Osteocyte (in vitro differentiated cells): ENCODE results near the gene ABCA5. TPM values are rescaled to one million over a fixed set of nuclear protein-coding genes. Genes with fewer than 3 reads are reported as not detected.

ENCODE experiments used
- DNase-seq: peaks from one replicate; pipeline ENCODE4 v3.0.0; 2021; ENCODE audit warnings: mixed read lengths; ENCODE audit not compliant: unreplicated experiment; ENCODE audit errors: extremely low spot score
- H3K27ac Mint-ChIP-seq: one replicate; pipeline ENCODE4 v1.8.0; 2021; ENCODE audit warnings: mild to moderate bottlenecking, mixed read lengths; ENCODE audit not compliant: unreplicated experiment
- H3K27me3 Mint-ChIP-seq: one replicate; pipeline ENCODE4 v1.8.0; 2021; ENCODE audit warnings: mixed read lengths; ENCODE audit not compliant: unreplicated experiment
- H3K36me3 Mint-ChIP-seq: one replicate; pipeline ENCODE4 v1.8.0; 2021; ENCODE audit warnings: mixed read lengths; ENCODE audit not compliant: unreplicated experiment
- H3K4me1 Mint-ChIP-seq: one replicate; pipeline ENCODE4 v1.8.0; 2021; ENCODE audit warnings: mixed read lengths; ENCODE audit not compliant: unreplicated experiment
- H3K4me3 Mint-ChIP-seq: one replicate; pipeline ENCODE4 v1.8.0; 2021; ENCODE audit warnings: mild to moderate bottlenecking, moderate library complexity, mixed read lengths; ENCODE audit not compliant: unreplicated experiment
- H3K9me3 Mint-ChIP-seq: one replicate; pipeline ENCODE4 v1.8.0; 2021; ENCODE audit warnings: mixed read lengths; ENCODE audit not compliant: unreplicated experiment
- CTCF ChIP-seq: fragments of 200-600 bp; sonication (generic); IDR thresholded peaks from 2 replicates; pipeline ENCODE4 v1.5.0; 2021; ENCODE audit warnings: antibody characterized with exemption, mild to moderate bottlenecking, moderate library complexity
- total RNA-seq: library from RNA; stranded (reverse); gene quantifications from 2 replicates; pipeline ENCODE4 v1.2.1, GENCODE V29; 2021

The ABCA5 gene
- total RNA-seq, 1 donor from 2014 or later = 15.9 TPM

DNA sequence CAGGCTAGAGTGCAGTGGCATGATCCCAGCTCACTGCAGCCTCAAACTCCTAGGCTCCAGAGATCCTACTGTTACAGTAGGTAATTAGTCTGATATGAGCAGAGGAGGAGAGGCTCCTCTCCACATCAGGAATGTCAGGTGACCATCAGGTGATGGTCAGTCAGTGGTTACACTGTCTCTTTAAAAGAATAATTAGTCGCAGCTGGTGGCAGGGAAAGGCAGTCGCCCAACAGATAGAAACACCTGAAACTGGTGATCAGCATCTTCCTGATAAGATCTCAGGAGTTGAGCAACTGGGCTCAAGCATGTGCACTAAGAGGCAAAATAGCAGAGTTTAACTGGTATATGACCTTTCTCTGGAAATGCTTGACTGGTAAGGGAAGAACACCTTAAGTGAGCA, 21.5 kb upstream of the ABCA5 start:
- no peak overlapping the region for H3K27ac Mint-ChIP-seq
- H3K4me1 Mint-ChIP-seq = no peaks in the 10 kb centered on the region
- no peaks in the 10 kb centered on the region for H3K9me3 Mint-ChIP-seq
- no peaks in the 10 kb centered on the region for H3K36me3 Mint-ChIP-seq
- peaks cover 16% of the 10 kb centered on the region for H3K27me3 Mint-ChIP-seq
- no peak for TF ChIP-seq CTCF
- no peak overlapping the region for H3K4me3 Mint-ChIP-seq
- DNase-seq = no peak

DNA sequence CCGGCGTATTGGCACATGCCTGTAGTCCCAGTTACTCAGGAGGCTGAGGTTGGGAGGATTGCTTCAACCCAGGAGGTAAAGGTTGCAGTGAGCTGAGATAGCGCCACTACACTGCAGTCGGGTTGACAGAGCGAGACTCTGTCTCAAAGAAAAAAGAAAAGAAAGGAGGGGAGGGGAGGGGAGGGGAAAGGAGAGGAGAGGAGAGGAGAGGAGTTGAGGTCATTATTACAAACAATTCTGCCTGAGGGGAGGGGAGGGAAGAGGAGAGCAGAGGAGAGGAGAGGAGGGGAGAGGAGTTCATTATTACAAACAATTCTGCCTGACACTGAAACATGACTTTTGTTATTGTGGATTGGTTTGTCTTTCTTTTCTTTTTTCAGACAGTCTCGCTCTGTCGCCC, 19.8 kb upstream of the ABCA5 start:
- H3K9me3 Mint-ChIP-seq = no peaks in the 10 kb centered on the region
- no peak overlapping the region for H3K4me3 Mint-ChIP-seq
- H3K4me1 Mint-ChIP-seq = peaks cover 3% of the 10 kb centered on the region
- DNase-seq = no peak
- H3K36me3 Mint-ChIP-seq = no peaks in the 10 kb centered on the region
- H3K27me3 Mint-ChIP-seq = peaks cover 6% of the 10 kb centered on the region
- no peak for TF ChIP-seq CTCF
- H3K27ac Mint-ChIP-seq = no peak overlapping the region

DNA sequence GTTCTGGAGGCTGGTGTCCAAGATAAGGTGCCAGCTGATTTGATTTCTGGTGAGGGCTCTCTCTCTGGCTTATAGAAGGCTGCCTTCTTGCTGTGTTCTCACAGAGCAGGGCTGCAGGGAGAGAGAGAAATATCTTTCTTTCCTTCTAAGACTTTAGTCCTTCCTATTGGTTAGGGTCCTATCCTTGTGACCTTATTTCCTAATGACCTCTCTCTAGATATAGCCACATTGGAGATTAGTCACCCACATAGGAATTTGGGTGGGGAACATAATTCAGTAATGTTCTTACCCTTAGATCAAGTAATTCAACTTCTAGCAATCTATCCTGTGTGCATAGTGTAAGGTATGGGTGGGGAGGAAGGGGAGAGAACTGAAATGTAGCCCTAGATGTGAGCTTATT, 18.0 kb upstream of the ABCA5 start:
- TF ChIP-seq CTCF = no peak
- no peaks in the 10 kb centered on the region for H3K9me3 Mint-ChIP-seq

DNA sequence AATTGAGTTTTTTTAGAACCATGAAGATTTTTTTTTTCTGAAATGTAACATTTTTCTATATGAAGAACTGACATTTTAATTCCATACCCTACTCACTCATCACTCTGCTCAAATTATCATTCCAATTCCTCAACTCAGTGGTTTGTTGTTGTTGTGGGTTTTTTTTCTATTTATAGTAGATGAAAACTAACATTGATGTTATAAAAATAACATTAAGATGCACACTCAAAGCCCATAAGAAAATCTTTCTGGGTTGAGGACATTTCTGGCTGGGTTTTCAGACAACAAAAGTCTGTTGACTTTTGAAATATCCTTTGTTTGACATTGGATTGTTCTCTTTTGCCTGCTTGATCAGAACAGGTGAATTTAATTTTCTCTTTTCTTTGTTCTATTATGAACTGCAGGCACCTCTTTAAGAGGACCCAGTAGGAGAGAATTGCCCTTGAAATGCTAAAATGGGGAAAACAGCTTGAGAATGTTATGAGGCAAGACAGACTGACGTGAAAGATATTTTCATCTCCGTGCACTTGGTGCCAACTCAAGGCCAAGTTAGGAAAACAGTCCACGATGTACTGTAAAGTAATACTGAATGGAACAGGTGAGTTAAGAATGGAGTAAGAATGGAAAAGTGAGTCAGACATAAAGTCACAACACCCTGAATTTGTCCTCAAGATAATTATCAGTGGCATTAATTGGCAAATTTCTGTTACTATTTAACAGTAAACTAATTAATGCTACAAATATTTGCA, 16.1 kb upstream of the ABCA5 start:
- no peak for TF ChIP-seq CTCF
- Mint-ChIP-seq H3K27ac (no peak overlapping the region), H3K4me3 (no peak overlapping the region), H3K9me3 (no peaks in the 10 kb centered on the region), H3K27me3 (no peaks in the 10 kb centered on the region), H3K4me1 (peaks cover 10% of the 10 kb centered on the region), H3K36me3 (no peaks in the 10 kb centered on the region)
- no peak for DNase-seq

More for the DNA sequence above, 18.0 kb upstream of the ABCA5 start:
- DNase-seq = no peak
- Mint-ChIP-seq H3K27ac (no peak overlapping the region), H3K4me1 (peaks cover 7% of the 10 kb centered on the region), H3K27me3 (no peaks in the 10 kb centered on the region), H3K36me3 (no peaks in the 10 kb centered on the region), H3K4me3 (no peak overlapping the region)

- Mint-ChIP-seq H3K4me1 (peaks cover 10% of the 10 kb centered on the region), H3K9me3 (peaks cover 9% of the 10 kb centered on the region), H3K27me3 (no peaks in the 10 kb centered on the region), H3K4me3 (no peak overlapping the region), H3K36me3 (no peaks in the 10 kb centered on the region), H3K27ac (no peak overlapping the region)
- DNase-seq = no peak
- TF ChIP-seq CTCF = no peak
These were observed 13.0 kb upstream of the ABCA5 start for GRCh38 chr17:69339937-69340336.
